Stimulated activated naive CD8-positive, alpha-beta T cell treated with anti-CD3 and anti-CD28 coated beads, Interleukin-15, Interleukin-2, amounts not matched to agents 100 ng/mL and 50 ng/mL, for 24 hours (primary cell): ENCODE data around the gene PAX3.

ENCODE experiments used
- H3K27ac Mint-ChIP-seq: one replicate; pipeline ENCODE4 v1.8.0; 2021; ENCODE audit warnings: mild to moderate bottlenecking, mixed read lengths
- H3K27me3 Mint-ChIP-seq: one replicate; pipeline ENCODE4 v1.8.0; 2021; ENCODE audit warnings: mixed read lengths
- H3K36me3 Mint-ChIP-seq: one replicate; pipeline ENCODE4 v1.8.0; 2021; ENCODE audit warnings: low read depth, mixed read lengths
- H3K4me1 Mint-ChIP-seq: one replicate; pipeline ENCODE4 v1.8.0; 2021; ENCODE audit warnings: low read depth, mixed read lengths
- H3K4me3 Mint-ChIP-seq: one replicate; pipeline ENCODE4 v1.8.0; 2021; ENCODE audit warnings: mild to moderate bottlenecking, mixed read lengths
- H3K9me3 Mint-ChIP-seq: one replicate; pipeline ENCODE4 v1.8.0; 2021; ENCODE audit warnings: mixed read lengths

PAX3 gene

DNA sequence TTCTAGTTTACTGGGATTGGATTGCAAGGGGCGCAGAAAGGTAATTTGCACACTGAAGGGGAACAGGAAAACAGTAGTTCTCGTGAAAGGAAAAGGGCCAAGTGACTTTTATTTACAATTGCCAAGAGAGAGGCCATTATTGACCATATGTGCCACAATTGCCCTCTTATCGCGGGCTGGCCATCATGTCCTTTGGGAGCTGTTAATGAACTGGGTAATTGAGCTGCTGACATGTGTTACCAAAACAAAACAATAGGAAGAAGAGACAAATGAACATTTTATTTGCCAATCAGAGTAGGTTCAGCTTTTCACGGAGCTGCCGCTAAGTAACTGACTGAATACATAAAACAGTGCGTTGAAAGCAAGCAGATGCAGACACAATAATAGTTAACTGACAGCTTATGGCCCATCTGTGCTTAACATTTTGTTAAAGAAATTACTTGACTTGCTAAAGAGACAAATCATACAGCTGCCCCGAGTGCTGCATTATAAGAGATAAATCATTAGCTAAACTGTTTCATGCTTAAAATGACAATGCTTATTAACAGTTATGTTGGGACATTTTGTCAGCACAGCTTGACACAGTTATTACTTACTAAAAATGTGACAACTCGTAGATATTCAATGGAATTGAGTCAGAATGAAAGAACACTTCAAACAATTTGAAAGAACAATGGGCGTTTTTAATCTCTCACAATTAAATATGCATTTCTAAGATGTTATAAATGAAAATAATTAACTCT lies 57.5 kb downstream of the PAX3 start:
- no peaks in the 10 kb centered on the region for H3K36me3 Mint-ChIP-seq
- H3K4me3 Mint-ChIP-seq: no peak overlapping the region
- H3K4me1 Mint-ChIP-seq: no peaks in the 10 kb centered on the region
- H3K27ac Mint-ChIP-seq: no peak overlapping the region
- H3K27me3 Mint-ChIP-seq: peaks cover 35% of the 10 kb centered on the region
- H3K9me3 Mint-ChIP-seq: peaks cover 5% of the 10 kb centered on the region

GRCh38 chr2:222240676-222241049 lies 58.1 kb downstream of the PAX3 start:
- no peaks in the 10 kb centered on the region for H3K36me3 Mint-ChIP-seq
- H3K27me3 Mint-ChIP-seq: peaks cover 35% of the 10 kb centered on the region
- no peaks in the 10 kb centered on the region for H3K4me1 Mint-ChIP-seq
- H3K9me3 Mint-ChIP-seq: peaks cover 5% of the 10 kb centered on the region
- H3K27ac Mint-ChIP-seq: no peak overlapping the region
- H3K4me3 Mint-ChIP-seq: no peak overlapping the region

GRCh38 chr2:222239945-222240675 lies 58.7 kb downstream of the PAX3 start:
- Mint-ChIP-seq H3K27ac (no peak overlapping the region), H3K4me3 (no peak overlapping the region), H3K9me3 (peaks cover 5% of the 10 kb centered on the region), H3K27me3 (peaks cover 35% of the 10 kb centered on the region), H3K36me3 (no peaks in the 10 kb centered on the region), H3K4me1 (no peaks in the 10 kb centered on the region)

DNA sequence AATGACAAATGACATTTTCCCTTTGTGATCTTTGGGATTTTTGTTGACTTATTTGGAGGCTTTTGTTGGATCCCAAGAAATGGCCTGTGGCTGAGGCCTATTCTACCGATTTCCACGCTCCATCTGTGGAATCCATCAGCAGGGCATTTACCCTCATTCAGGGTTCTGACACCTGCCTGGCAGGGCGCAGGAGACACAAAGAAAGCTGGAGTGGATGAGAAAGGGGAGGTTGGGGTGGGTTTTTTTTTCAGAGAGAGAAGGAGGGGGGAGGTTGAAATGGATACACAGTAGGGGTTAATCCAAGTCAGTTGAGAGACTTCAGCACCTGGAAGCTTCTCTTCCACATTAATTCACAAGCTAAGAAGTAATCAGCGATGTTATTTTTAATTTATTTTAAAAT lies 59.7 kb downstream of the PAX3 start:
- H3K9me3 Mint-ChIP-seq: peaks cover 5% of the 10 kb centered on the region
- H3K27ac Mint-ChIP-seq: no peak overlapping the region
- no peaks in the 10 kb centered on the region for H3K36me3 Mint-ChIP-seq
- no peak overlapping the region for H3K4me3 Mint-ChIP-seq
- H3K27me3 Mint-ChIP-seq: peaks cover 40% of the 10 kb centered on the region
- no peaks in the 10 kb centered on the region for H3K4me1 Mint-ChIP-seq

DNA sequence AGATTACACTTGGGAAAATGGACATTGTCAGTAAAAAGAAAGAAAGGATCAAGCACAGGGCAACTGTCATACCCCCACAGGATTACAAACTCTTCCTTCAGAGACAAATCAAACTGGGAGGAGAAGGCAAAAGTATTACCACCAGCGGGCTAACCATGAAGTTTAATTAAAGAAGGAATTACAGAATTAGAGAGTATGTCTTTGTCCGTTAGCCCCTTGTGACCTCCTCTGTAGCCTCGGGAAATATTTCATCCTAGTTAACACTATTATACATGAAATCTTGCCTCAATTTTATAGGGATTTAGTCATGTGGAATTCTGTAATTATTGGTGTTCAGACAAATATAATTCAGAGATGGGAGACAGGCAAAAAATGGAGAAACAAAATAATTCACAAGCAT lies 60.7 kb downstream of the PAX3 start:
- Mint-ChIP-seq H3K27me3 (peaks cover 34% of the 10 kb centered on the region), H3K36me3 (no peaks in the 10 kb centered on the region), H3K9me3 (no peaks in the 10 kb centered on the region), H3K4me3 (no peak overlapping the region), H3K4me1 (no peaks in the 10 kb centered on the region), H3K27ac (no peak overlapping the region)

DNA sequence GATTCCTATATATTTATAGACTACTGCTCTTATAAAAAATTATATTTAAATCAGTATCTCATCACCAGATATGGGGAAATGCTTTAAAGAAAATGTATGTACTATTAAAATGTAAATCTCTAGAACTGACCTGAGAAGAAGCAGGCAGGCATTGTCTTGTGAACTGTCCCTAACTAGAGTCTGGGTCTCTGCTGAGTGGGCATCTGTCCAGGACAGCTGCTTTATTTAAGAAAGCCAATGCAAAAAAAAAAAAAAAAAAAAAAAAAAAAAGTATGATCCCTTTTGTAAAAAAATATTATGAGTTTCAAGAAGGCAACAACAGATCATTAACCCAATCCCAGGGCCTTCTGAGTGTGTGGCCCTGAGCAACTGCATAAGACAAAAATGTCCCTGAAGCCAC lies 66.0 kb downstream of the PAX3 start:
- H3K9me3 Mint-ChIP-seq: no peaks in the 10 kb centered on the region
- no peaks in the 10 kb centered on the region for H3K36me3 Mint-ChIP-seq
- no peak overlapping the region for H3K27ac Mint-ChIP-seq
- H3K4me3 Mint-ChIP-seq: no peak overlapping the region
- H3K27me3 Mint-ChIP-seq: peaks cover 9% of the 10 kb centered on the region
- H3K4me1 Mint-ChIP-seq: no peaks in the 10 kb centered on the region

- H3K4me3 Mint-ChIP-seq: no peak overlapping the region
- H3K36me3 Mint-ChIP-seq: no peaks in the 10 kb centered on the region
- H3K27me3 Mint-ChIP-seq: peaks cover 7% of the 10 kb centered on the region
- no peak overlapping the region for H3K27ac Mint-ChIP-seq
- H3K4me1 Mint-ChIP-seq: no peaks in the 10 kb centered on the region
- no peaks in the 10 kb centered on the region for H3K9me3 Mint-ChIP-seq
Observed at GRCh38 chr2:222232372-222232771, 66.4 kb downstream of the PAX3 start.

GRCh38 chr2:222228054-222228453 lies 70.7 kb downstream of the PAX3 start:
- Mint-ChIP-seq H3K4me3 (no peak overlapping the region), H3K9me3 (no peaks in the 10 kb centered on the region), H3K36me3 (no peaks in the 10 kb centered on the region), H3K27me3 (peaks cover 2% of the 10 kb centered on the region), H3K4me1 (no peaks in the 10 kb centered on the region), H3K27ac (no peak overlapping the region)

GRCh38 chr2:222218786-222219185 lies 80.0 kb downstream of the PAX3 start:
- Mint-ChIP-seq H3K4me3 (no peak overlapping the region), H3K27me3 (no peaks in the 10 kb centered on the region), H3K9me3 (peaks cover 2% of the 10 kb centered on the region), H3K4me1 (no peaks in the 10 kb centered on the region), H3K27ac (no peak overlapping the region), H3K36me3 (no peaks in the 10 kb centered on the region)

DNA sequence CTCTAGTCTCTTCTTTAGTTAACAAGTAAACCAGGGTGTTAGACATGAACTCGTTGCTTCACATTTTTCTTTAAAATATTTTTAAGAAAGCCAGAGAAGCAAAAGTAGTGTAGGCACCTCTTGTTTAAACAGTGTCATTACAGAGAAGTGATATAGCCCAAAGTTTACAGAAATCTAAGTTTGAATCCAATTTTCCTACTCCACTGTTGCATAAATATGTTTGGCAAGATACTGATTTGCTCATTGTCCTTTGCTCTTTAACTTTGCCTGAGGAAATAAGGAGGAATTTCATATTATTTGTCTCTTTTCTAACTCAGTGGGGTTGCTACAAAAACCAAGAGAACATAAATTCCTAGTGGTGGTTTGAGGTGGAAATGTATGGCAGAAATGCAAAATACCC lies 81.1 kb downstream of the PAX3 start:
- Mint-ChIP-seq H3K4me1 (no peaks in the 10 kb centered on the region), H3K27me3 (no peaks in the 10 kb centered on the region), H3K4me3 (no peak overlapping the region), H3K9me3 (peaks cover 4% of the 10 kb centered on the region), H3K36me3 (no peaks in the 10 kb centered on the region), H3K27ac (no peak overlapping the region)

- no peaks in the 10 kb centered on the region for H3K36me3 Mint-ChIP-seq
- H3K4me1 Mint-ChIP-seq: no peaks in the 10 kb centered on the region
- H3K27ac Mint-ChIP-seq: no peak overlapping the region
- peaks cover 4% of the 10 kb centered on the region for H3K9me3 Mint-ChIP-seq
- no peaks in the 10 kb centered on the region for H3K27me3 Mint-ChIP-seq
- no peak overlapping the region for H3K4me3 Mint-ChIP-seq
Observed at GRCh38 chr2:222214885-222215284, 83.9 kb downstream of the PAX3 start.

- H3K4me1 Mint-ChIP-seq: no peaks in the 10 kb centered on the region
- H3K9me3 Mint-ChIP-seq: peaks cover 4% of the 10 kb centered on the region
- H3K27me3 Mint-ChIP-seq: no peaks in the 10 kb centered on the region
- no peak overlapping the region for H3K27ac Mint-ChIP-seq
- no peaks in the 10 kb centered on the region for H3K36me3 Mint-ChIP-seq
- no peak overlapping the region for H3K4me3 Mint-ChIP-seq
Observed at GRCh38 chr2:222213049-222213448, 85.7 kb downstream of the PAX3 start.

DNA sequence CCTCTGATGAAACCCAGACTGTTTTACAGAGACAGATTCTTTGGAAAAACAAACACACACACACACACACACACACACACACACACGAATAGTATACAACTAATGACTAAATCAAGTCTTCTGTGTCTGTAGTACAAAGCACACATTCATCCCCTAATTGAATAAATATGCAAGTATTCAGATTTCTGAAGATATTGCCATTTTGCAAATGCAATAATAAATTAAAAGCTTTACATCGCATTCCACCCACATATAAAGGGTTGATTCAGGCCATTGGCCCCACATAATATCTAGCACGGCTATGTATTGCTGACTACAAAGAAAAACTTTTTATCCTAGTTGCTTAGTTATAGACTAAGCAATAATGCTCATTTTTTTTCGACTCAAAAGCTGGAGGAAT lies 86.2 kb downstream of the PAX3 start:
- Mint-ChIP-seq H3K27me3 (no peaks in the 10 kb centered on the region), H3K4me1 (no peaks in the 10 kb centered on the region), H3K4me3 (no peak overlapping the region), H3K36me3 (no peaks in the 10 kb centered on the region), H3K9me3 (peaks cover 4% of the 10 kb centered on the region), H3K27ac (no peak overlapping the region)

DNA sequence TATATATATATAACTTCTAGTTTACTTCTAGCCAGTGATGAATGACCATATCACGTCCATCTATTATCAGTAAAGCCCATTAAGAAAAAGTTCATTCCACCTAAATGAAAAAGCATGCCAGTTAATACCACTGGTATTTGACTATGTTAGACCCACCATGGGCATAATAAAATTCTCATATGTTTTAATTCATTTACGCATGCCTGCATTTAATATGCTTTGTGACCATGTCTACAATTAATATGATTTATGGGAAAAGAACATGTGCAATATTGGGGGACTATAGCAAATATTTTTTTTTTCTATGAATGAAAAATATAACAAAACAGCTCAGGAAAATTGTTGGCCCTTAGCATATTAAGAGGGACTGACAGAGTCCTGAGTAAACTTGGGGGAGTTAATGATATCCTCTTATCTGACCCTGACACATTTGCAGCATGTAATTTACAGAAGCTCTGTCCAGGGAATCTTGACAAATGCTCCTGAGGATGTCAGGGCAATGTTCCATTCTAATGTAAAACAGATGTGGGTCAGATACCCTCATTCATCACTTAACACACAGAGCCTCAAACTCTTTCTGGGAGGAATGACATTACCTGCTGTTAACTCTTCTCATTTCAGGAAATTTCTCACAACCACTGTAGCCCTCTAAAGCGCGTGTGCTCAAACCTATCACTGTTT lies 90.6 kb downstream of the PAX3 start:
- no peaks in the 10 kb centered on the region for H3K36me3 Mint-ChIP-seq
- no peak overlapping the region for H3K27ac Mint-ChIP-seq
- H3K9me3 Mint-ChIP-seq: no peaks in the 10 kb centered on the region
- no peak overlapping the region for H3K4me3 Mint-ChIP-seq
- H3K4me1 Mint-ChIP-seq: no peaks in the 10 kb centered on the region
- no peaks in the 10 kb centered on the region for H3K27me3 Mint-ChIP-seq

DNA sequence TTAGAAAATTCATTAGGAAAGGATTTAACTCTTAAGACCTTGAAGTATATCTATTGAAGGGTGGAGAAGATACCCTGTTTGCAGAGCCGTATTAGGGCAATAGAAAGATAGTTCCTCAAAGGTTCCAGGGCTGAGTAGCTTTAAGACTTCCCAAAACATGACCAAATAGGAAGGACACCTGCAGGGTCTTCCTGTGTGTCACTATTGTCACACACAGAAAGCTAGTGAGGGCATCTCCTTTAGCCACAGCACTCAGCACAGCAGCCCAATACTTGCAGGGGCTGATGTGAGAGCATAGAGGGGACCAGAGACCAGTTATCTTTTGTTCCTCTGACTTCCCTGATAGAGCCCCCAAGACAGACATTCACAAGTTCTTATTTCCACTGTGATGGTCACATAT lies 93.7 kb downstream of the PAX3 start:
- Mint-ChIP-seq H3K4me3 (no peak overlapping the region), H3K27me3 (no peaks in the 10 kb centered on the region), H3K36me3 (no peaks in the 10 kb centered on the region), H3K4me1 (no peaks in the 10 kb centered on the region), H3K27ac (no peak overlapping the region), H3K9me3 (no peaks in the 10 kb centered on the region)
